ENCODE data around the gene GRIN2A. TPM values are rescaled to one million over a fixed set of nuclear protein-coding genes. Genes with fewer than 3 reads are reported as not detected.

GRIN2A gene
- total and polyA plus RNA-seq, 5 donors from 2014 or later, result not detected

DNA sequence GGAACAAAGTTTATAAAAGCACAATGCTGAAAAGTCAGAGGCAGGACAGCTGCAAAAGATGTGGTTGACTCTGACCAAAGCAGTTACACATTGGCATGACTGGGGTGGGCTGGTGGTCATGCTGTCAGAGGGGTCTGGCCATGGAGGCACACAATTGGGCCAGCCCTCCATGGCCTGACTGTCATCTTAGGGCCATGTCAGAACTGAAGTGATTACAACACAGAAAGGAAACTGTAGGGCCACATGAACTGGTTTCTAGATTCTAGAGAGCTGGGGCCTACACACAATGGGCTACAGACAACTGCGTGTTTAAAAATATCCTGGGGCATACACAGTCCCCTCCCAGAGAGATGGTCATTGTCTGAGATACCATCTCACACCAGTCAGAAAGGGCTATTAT lies 380.6 kb downstream of the GRIN2A start:
- H3K36me3 ChIP-seq (ENCODE audit: control insufficient read depth, insufficient read depth, low read length), result no peaks in the 10 kb centered on the region
- Mint-ChIP-seq H3K4me1 (no peaks in the 10 kb centered on the region), H3K27me3 (no peaks in the 10 kb centered on the region), H3K9me3 (peaks cover 0 to 6% (median 4%) of the 10 kb centered on the region in 7 donors), H3K36me3 (no peaks in the 10 kb centered on the region), H3K4me3 (no peak overlapping the region), H3K27ac (no peak overlapping the region)
- H3K4me3 ChIP-seq (ENCODE audit: low read depth, low read length), result no peak overlapping the region
- ATAC-seq (ENCODE audit: low read depth in 2 of 2) (no peak), DNase-seq (no peak)
- no peaks in the 10 kb centered on the region for H3K9me3 ChIP-seq (ENCODE audit: control insufficient read depth in 2 of 2, low read length in 2 of 2)
- H3K27me3 ChIP-seq (ENCODE audit: control insufficient read depth, insufficient read depth, low read length), result no peaks in the 10 kb centered on the region
- H3K27ac ChIP-seq (ENCODE audit: insufficient read depth, low read length, poor library complexity, severe bottlenecking), result no peak overlapping the region
- H3K4me1 ChIP-seq (ENCODE audit: control insufficient read depth, insufficient read depth, low read length, poor library complexity, severe bottlenecking), result no peaks in the 10 kb centered on the region

DNA sequence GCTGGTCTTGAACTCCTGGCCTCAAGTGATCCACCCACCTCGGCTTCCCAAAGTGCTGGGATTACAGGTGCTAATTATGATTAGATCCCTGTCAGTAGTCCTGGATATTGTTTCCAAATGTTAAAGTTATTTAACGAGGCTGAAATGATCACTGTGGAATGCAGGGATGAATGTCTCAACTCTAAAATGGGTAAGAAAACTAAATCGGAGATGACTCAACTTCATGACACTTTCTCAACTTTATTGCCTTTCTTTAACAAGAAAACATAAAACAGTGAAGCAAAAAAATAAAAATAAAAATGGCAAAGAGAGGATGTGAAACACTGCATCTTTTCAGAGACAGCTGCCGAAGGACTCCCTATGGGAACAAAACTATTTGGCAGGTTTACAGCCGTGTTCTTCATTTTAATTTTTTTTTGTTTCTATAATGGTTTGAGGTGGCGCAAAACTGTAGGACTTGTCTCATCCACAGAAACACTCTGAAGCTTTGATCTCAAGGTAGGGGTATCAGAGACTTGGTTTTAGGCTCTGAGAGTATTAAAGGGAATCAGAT lies 382.0 kb downstream of the GRIN2A start:
- Histone ChIP-seq H3K9me3 (ENCODE audit: control insufficient read depth in 2 of 2, low read length in 2 of 2) (no peaks in the 10 kb centered on the region), H3K27me3 (ENCODE audit: control insufficient read depth, insufficient read depth, low read length) (no peaks in the 10 kb centered on the region), H3K4me3 (ENCODE audit: low read depth, low read length) (no peak overlapping the region), H3K36me3 (ENCODE audit: control insufficient read depth, insufficient read depth, low read length) (no peaks in the 10 kb centered on the region), H3K4me1 (ENCODE audit: control insufficient read depth, insufficient read depth, low read length, poor library complexity, severe bottlenecking) (no peaks in the 10 kb centered on the region), H3K27ac (ENCODE audit: insufficient read depth, low read length, poor library complexity, severe bottlenecking) (no peak overlapping the region)
- H3K36me3 Mint-ChIP-seq, result no peaks in the 10 kb centered on the region
- no peak for DNase-seq
- H3K4me3 Mint-ChIP-seq, result no peak overlapping the region
- no peak for ATAC-seq (ENCODE audit: low read depth in 2 of 2)
- H3K27me3 Mint-ChIP-seq, result no peaks in the 10 kb centered on the region
- H3K27ac Mint-ChIP-seq, result no peak overlapping the region
- peaks cover 0 to 3% (median 2%) of the 10 kb centered on the region in 7 donors for H3K9me3 Mint-ChIP-seq
- H3K4me1 Mint-ChIP-seq, result no peaks in the 10 kb centered on the region

DNA sequence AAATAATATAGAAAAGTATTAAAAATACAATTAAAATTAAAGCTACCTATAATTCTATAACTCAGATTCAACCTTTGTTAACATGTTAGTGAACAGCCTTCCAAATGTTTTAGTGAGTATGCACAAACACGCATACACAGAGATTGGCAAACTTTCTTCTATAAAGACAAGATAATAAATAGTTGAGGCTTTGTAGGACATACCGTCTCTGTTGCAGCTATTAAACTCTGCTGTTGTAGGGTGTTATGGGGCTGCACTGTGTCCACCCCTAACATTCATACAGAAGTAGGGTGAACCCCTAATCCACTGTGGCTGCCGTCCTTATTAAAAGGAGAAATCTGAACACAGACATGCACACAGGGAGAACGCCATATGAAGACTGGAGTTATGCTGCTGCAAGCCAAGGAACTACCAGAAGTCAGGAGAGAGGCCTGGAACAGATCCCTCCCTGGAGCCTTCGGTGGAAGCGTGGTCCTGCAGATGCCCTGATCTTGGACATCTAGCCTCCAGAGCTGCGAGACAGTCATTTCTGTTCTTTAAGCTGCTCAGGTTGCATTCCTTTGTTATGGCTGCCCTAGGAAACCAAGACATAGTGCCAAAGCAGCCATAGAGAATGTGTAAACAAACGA lies 383.2 kb downstream of the GRIN2A start:
- H3K4me1 Mint-ChIP-seq, result no peaks in the 10 kb centered on the region
- Histone ChIP-seq H3K4me3 (ENCODE audit: low read depth, low read length) (no peak overlapping the region), H3K27ac (ENCODE audit: insufficient read depth, low read length, poor library complexity, severe bottlenecking) (no peak overlapping the region), H3K36me3 (ENCODE audit: control insufficient read depth, insufficient read depth, low read length) (no peaks in the 10 kb centered on the region), H3K9me3 (ENCODE audit: control insufficient read depth in 2 of 2, low read length in 2 of 2) (no peaks in the 10 kb centered on the region), H3K4me1 (ENCODE audit: control insufficient read depth, insufficient read depth, low read length, poor library complexity, severe bottlenecking) (no peaks in the 10 kb centered on the region), H3K27me3 (ENCODE audit: control insufficient read depth, insufficient read depth, low read length) (no peaks in the 10 kb centered on the region)
- no peak overlapping the region for H3K27ac Mint-ChIP-seq
- H3K9me3 Mint-ChIP-seq, result peaks cover 0 to 7% (median 2%) of the 10 kb centered on the region in 7 donors
- no peaks in the 10 kb centered on the region for H3K36me3 Mint-ChIP-seq
- H3K27me3 Mint-ChIP-seq, result no peaks in the 10 kb centered on the region
- ATAC-seq (ENCODE audit: low read depth in 2 of 2) (no peak), DNase-seq (no peak)
- no peak overlapping the region for H3K4me3 Mint-ChIP-seq

DNA sequence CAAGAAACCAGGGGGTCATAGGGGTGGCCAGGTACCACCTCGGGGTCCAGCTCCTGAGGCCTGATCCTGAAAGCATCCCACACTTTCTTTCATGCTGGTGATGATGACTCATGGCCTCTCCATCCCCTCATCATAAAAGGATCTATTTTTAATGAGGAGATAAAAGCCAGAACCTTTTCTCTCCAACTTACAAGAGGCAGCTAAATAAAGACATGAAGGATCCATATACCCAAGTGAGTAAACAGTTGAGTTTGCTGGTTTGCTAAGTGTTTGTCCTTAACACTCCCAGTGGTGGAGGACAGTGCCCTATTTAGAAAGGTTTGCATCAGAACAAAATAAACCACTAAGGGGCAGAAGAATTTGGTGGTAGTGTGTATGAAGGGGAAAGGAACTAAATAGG lies 383.8 kb downstream of the GRIN2A start:
- Mint-ChIP-seq H3K27me3 (no peaks in the 10 kb centered on the region), H3K9me3 (peaks cover 0 to 7% (median 2%) of the 10 kb centered on the region in 7 donors), H3K4me1 (no peaks in the 10 kb centered on the region), H3K36me3 (no peaks in the 10 kb centered on the region), H3K4me3 (no peak overlapping the region), H3K27ac (no peak overlapping the region)
- Histone ChIP-seq H3K27ac (ENCODE audit: insufficient read depth, low read length, poor library complexity, severe bottlenecking) (no peak overlapping the region), H3K36me3 (ENCODE audit: control insufficient read depth, insufficient read depth, low read length) (no peaks in the 10 kb centered on the region), H3K9me3 (ENCODE audit: control insufficient read depth in 2 of 2, low read length in 2 of 2) (no peaks in the 10 kb centered on the region), H3K4me3 (ENCODE audit: low read depth, low read length) (no peak overlapping the region), H3K4me1 (ENCODE audit: control insufficient read depth, insufficient read depth, low read length, poor library complexity, severe bottlenecking) (no peaks in the 10 kb centered on the region), H3K27me3 (ENCODE audit: control insufficient read depth, insufficient read depth, low read length) (no peaks in the 10 kb centered on the region)
- no peak for ATAC-seq (ENCODE audit: low read depth in 2 of 2)
- no peak for DNase-seq

DNA sequence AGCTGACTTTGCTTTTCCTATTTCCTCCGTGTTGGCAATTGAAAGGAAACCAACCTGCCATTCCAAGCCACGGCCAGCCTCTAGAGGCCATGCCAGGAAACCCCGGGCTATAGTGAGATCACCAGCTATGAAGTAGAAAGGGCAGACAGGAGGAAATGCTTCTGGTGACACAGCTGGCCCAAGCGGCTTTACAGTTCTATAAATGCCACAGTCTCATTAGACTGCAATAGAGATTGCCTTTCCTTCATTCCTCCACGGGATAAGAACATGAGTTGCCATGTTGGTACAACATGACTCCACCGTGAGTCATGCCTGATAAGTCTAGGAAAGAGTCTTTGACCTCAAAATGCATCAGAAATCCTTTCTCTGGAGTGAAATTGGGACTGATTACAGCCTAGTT lies 384.9 kb downstream of the GRIN2A start:
- Histone ChIP-seq H3K9me3 (ENCODE audit: control insufficient read depth in 2 of 2, low read length in 2 of 2) (no peaks in the 10 kb centered on the region), H3K36me3 (ENCODE audit: control insufficient read depth, insufficient read depth, low read length) (no peaks in the 10 kb centered on the region), H3K4me1 (ENCODE audit: control insufficient read depth, insufficient read depth, low read length, poor library complexity, severe bottlenecking) (no peaks in the 10 kb centered on the region), H3K27me3 (ENCODE audit: control insufficient read depth, insufficient read depth, low read length) (no peaks in the 10 kb centered on the region), H3K27ac (ENCODE audit: insufficient read depth, low read length, poor library complexity, severe bottlenecking) (no peak overlapping the region), H3K4me3 (ENCODE audit: low read depth, low read length) (no peak overlapping the region)
- H3K36me3 Mint-ChIP-seq, result no peaks in the 10 kb centered on the region
- no peaks in the 10 kb centered on the region for H3K4me1 Mint-ChIP-seq
- no peak overlapping the region for H3K4me3 Mint-ChIP-seq
- ATAC-seq (ENCODE audit: low read depth in 2 of 2), result no peak
- peaks cover 0 to 7% (median 2%) of the 10 kb centered on the region in 7 donors for H3K9me3 Mint-ChIP-seq
- H3K27me3 Mint-ChIP-seq, result no peaks in the 10 kb centered on the region
- H3K27ac Mint-ChIP-seq, result no peak overlapping the region
- DNase-seq, result no peak

DNA sequence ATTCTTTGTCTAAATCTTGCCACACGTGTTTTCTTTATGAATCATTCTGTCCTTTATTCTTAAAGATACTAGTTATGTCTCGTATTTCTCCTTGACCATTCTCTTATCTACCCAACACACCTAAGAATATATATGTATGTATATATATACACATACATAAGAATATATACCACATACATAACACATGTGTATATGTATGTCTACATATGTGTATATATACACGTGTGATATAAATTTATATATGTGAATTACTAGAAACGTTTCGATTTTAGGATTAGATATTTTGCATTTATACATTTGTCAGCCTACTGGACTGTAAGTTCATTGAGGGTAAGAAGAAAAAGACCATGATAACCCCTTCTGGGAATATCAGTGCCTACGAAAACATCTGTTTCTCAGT lies 388.6 kb downstream of the GRIN2A start:
- Histone ChIP-seq H3K4me1 (ENCODE audit: control insufficient read depth, insufficient read depth, low read length, poor library complexity, severe bottlenecking) (no peaks in the 10 kb centered on the region), H3K4me3 (ENCODE audit: low read depth, low read length) (no peak overlapping the region), H3K9me3 (ENCODE audit: control insufficient read depth in 2 of 2, low read length in 2 of 2) (no peaks in the 10 kb centered on the region), H3K36me3 (ENCODE audit: control insufficient read depth, insufficient read depth, low read length) (no peaks in the 10 kb centered on the region), H3K27me3 (ENCODE audit: control insufficient read depth, insufficient read depth, low read length) (no peaks in the 10 kb centered on the region), H3K27ac (ENCODE audit: insufficient read depth, low read length, poor library complexity, severe bottlenecking) (no peak overlapping the region)
- ATAC-seq (ENCODE audit: low read depth in 2 of 2), result no peak
- H3K27me3 Mint-ChIP-seq, result no peaks in the 10 kb centered on the region
- no peaks in the 10 kb centered on the region for H3K4me1 Mint-ChIP-seq
- H3K4me3 Mint-ChIP-seq, result no peak overlapping the region
- H3K27ac Mint-ChIP-seq, result no peak overlapping the region
- peaks cover 0 to 5% (median 1%) of the 10 kb centered on the region in 7 donors for H3K9me3 Mint-ChIP-seq
- DNase-seq, result no peak
- no peaks in the 10 kb centered on the region for H3K36me3 Mint-ChIP-seq

DNA sequence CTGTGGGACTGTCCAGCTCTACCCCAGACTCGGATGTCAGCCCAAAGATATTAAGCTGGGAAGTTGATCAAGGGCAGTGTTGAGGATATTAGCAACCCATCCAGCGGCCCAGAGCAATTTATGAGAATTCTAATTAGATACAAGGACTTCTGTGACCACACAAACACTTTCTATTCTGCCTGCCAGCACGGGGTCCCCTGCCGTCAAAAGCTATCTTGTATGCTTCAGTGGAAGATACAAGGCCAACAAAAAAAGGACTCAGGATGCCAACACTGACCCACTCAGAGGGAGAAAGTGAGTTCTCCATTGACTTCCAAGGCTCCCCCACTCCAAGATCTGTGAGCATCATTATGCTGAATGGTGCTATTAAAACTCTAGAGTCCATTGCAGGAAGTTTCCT lies 390.7 kb downstream of the GRIN2A start:
- Histone ChIP-seq H3K4me1 (ENCODE audit: control insufficient read depth, insufficient read depth, low read length, poor library complexity, severe bottlenecking) (no peaks in the 10 kb centered on the region), H3K4me3 (ENCODE audit: low read depth, low read length) (no peak overlapping the region), H3K36me3 (ENCODE audit: control insufficient read depth, insufficient read depth, low read length) (no peaks in the 10 kb centered on the region), H3K9me3 (ENCODE audit: control insufficient read depth in 2 of 2, low read length in 2 of 2) (no peaks in the 10 kb centered on the region), H3K27ac (ENCODE audit: insufficient read depth, low read length, poor library complexity, severe bottlenecking) (no peak overlapping the region), H3K27me3 (ENCODE audit: control insufficient read depth, insufficient read depth, low read length) (no peaks in the 10 kb centered on the region)
- Mint-ChIP-seq H3K4me1 (no peaks in the 10 kb centered on the region), H3K27ac (no peak overlapping the region), H3K9me3 (peaks cover 0 to 5% (median 1%) of the 10 kb centered on the region in 7 donors), H3K36me3 (no peaks in the 10 kb centered on the region), H3K27me3 (no peaks in the 10 kb centered on the region), H3K4me3 (no peak overlapping the region)
- DNase-seq (no peak), ATAC-seq (ENCODE audit: low read depth in 2 of 2) (no peak)

DNA sequence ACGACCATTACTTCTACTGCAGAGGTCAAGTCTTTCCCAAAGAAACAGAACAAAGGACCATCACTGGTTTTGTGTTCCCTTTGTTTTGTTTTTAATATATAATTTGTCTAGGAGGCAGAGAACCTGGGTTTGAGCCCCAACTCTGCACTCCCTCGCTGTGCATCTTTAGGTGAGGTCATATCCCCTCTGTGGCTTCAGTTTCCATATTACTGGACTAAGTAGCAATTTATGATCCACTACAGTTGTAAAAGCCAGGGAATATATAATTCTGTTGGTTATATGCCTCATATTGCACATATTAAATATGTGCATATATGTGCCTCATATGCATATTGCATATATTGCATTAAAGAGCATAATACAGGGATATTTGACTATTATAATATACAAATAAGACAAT lies 392.0 kb downstream of the GRIN2A start:
- H3K4me3 ChIP-seq (ENCODE audit: low read depth, low read length), result no peak overlapping the region
- H3K36me3 ChIP-seq (ENCODE audit: control insufficient read depth, insufficient read depth, low read length), result no peaks in the 10 kb centered on the region
- H3K4me1 ChIP-seq (ENCODE audit: control insufficient read depth, insufficient read depth, low read length, poor library complexity, severe bottlenecking), result no peaks in the 10 kb centered on the region
- no peaks in the 10 kb centered on the region for H3K27me3 ChIP-seq (ENCODE audit: control insufficient read depth, insufficient read depth, low read length)
- no peaks in the 10 kb centered on the region for H3K27me3 Mint-ChIP-seq
- H3K9me3 ChIP-seq (ENCODE audit: control insufficient read depth in 2 of 2, low read length in 2 of 2), result no peaks in the 10 kb centered on the region
- no peak overlapping the region for H3K27ac Mint-ChIP-seq
- H3K9me3 Mint-ChIP-seq, result peaks cover 0 to 5% (median 1%) of the 10 kb centered on the region in 7 donors
- H3K36me3 Mint-ChIP-seq, result no peaks in the 10 kb centered on the region
- no peak for DNase-seq
- no peaks in the 10 kb centered on the region for H3K4me1 Mint-ChIP-seq
- H3K4me3 Mint-ChIP-seq, result no peak overlapping the region
- ATAC-seq (ENCODE audit: low read depth in 2 of 2), result no peak
- no peak overlapping the region for H3K27ac ChIP-seq (ENCODE audit: insufficient read depth, low read length, poor library complexity, severe bottlenecking)
